ENCODE data around the gene DOP1B.
"Not testable (repeated sequence)": the region's sequence is repeated elsewhere in the genome, so short reads cannot be mapped to it uniquely, and the experiment has no call there.

Gene DOP1B

DNA sequence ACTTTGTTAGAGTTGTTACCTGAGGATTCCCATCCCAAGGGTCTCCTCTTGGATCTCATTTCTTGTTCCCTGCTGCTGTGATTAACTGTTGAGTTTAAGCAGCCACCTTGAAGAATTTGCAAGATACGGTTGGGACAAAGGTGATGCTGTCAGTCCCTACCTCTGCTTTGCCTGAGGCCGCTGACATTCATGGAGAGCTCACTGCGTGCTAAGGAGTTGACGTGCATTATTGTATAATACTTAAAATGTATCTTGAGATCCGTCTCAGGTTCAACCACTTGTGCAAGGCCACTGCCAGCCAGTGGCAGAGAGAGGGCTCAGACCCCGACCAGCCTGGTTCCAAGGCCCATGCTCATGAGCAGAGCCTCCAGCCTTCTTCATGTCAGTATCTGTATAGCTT, 14.2 kb downstream of the DOP1B start:
- no peak for DNase-seq

DNA sequence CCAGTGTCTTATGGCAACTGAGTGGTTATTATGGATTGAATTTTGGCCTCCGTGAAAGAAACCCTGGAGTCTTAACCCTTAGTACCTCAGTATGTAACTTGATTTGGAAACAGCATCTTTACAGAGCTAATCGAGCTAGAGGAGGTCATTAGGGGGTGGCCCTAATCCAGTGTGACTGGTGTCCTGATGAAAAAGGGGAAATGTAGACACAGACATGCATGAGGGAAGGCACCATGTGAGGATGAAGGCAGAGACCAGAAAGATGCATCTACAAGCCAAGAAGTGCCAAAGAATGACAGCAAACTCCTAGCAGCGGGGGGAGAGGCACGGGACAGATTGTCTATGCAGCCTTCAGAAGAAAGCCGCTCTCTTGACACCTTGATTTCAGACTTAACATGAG, 14.7 kb downstream of the DOP1B start:
- DNase-seq, result no peak

GRCh38 chr21:36171741-36172331, 15.2 kb downstream of the DOP1B start:
- DNase-seq, result no peak

GRCh38 chr21:36174780-36175179, 18.2 kb downstream of the DOP1B start:
- DNase-seq, result no peak

- DNase-seq, result no peak
Measured at GRCh38 chr21:36175771-36176565, 19.3 kb downstream of the DOP1B start.

DNA sequence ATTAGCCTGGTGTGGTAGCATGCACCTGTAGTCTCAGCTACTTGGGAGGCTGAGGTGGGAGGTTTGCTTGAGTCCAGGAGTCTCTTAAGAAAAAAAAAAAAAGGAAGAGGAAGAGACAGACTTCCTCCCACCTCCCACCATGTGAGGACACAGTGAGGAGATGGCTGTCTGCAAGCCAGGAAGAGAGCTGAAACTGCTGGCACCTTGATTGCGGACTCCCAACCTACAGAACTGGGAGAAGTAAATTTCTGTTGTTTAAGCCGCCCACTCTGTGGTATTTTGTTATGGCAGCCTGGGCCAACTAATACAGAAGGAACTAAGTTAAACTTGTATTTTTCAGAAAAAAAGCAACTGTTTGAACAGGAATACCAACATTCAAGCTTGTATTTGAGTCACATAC, 21.7 kb downstream of the DOP1B start:
- DNase-seq, result no peak

DNA sequence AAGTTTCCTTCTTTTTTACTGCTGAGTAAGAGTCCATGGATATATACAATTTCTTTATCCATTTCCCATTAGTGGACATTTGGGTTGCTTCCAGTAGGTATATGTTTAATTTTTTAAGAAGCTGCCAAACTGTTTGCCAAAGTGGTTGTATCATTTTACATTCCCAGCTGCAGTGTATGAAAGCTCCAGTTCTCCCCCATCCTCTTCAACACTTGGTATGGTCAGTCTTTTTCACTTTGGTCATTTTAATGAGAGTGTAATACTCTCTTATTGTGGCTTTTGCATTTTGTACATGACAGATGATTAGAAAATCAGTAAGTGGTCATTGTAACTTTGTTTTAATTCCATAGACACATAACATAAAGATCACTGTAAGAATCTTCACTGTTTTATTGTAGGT, 22.5 kb downstream of the DOP1B start:
- DNase-seq, result no peak

DNA sequence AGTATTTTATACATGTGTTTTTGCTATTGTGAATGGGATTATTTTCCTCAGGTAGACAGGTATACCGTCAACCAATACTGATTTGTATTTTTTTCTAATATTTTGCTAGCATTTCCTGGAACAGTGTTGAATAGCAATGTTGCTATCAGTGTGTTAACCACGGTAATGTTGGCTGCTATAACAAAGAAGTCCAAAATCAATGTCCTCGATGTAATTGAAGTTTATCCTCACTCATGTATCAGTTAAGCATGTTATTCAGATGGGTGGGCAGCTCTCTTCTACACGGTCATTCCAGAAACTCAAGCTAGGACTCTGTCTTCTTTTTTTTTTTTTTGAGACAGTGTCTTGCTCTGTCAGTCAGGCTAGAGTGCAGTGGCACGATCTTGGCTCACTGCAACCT, 24.3 kb downstream of the DOP1B start:
- no peak for DNase-seq

DNA sequence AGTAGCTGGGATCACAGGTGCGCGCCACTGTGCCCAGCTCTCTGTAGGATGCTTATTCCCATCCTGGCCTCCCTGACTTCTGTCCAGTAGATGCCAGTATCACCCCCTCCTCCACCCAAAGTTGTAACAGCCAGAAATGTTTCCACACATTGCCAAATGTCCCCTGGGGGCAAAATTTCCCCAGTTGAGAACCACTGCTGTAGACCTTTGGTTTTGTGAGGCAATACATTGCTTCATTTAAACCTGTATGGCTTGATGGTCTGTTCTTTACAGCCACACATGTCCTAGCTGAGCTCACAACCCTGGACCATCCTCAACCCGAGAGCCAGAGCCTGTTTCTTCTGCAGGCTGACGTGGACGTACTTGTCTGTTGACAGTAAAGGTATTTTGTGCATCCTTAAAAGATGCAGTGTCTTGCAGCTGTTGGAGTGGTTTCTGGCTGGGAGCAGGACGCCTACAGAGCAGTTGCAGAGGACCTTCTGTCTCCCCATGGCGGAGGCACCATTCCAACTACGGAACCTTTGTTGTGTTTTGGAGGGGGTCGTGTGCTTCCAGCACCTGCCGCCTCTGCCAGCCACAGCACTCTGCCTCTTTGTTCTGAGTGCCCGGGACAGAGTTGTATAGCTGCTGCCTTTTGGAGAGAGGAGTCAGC, 26.6 kb downstream of the DOP1B start:
- no peak for DNase-seq

GRCh38 chr21:36184545-36184944, 27.9 kb downstream of the DOP1B start:
- no peak for DNase-seq

- no peak for DNase-seq
Measured at GRCh38 chr21:36185523-36185922, 28.9 kb downstream of the DOP1B start.

DNA sequence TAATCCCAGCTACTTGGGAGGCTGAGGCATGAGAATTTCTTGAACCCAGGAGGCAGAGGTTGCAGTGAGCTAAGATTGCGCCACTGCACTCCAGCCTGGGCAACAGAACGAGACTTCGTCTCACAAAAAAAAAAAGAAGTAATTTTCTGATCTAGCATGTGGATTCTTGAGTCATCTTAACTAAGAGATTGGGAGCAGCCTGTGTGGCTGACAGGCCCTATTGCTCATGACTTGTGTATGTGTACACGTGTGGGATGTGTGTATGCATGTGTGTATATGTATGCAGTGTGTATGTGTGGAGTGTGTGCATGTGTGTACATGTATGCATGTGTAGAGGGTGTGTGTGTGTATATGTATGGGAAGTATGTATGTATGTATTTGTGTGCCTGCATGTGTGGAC, 29.5 kb downstream of the DOP1B start:
- no peak for DNase-seq

- DNase-seq, result no peak
Measured at GRCh38 chr21:36186506-36187399, 30.1 kb downstream of the DOP1B start.

DNA sequence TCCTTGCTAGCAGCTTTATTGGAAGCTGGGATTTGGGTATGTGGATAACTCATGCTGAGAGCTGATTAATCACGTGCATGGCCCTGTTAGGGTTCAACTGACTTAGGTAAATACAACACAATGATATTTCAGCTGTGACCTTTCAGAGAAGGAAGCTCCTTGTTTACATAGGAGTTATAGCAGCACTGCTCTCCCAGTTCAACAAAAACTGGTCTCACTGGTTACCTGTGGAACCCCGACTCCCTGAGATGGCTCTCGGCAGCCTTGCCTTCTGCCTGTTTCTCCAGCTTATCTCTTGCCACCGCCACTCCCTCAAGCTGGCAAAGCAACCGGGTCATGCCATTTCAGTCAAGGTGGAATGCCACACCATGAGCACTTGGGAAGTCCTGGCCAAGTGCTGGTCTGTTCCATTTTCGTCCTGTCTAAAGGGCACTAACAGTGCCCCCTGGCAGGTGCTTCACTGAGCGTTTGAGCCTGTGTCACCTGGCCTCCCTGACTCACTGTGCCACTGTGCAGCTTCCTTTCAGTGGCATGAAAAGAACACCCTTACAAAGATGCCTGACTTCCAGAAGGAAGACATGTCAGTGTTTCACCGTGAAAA, 31.6 kb downstream of the DOP1B start:
- DNase-seq, result peak in 15 of 56 donors; percentile 3 to 43 (median 27)

GRCh38 chr21:36188937-36189336, 32.3 kb downstream of the DOP1B start:
- no peak for DNase-seq

DNA sequence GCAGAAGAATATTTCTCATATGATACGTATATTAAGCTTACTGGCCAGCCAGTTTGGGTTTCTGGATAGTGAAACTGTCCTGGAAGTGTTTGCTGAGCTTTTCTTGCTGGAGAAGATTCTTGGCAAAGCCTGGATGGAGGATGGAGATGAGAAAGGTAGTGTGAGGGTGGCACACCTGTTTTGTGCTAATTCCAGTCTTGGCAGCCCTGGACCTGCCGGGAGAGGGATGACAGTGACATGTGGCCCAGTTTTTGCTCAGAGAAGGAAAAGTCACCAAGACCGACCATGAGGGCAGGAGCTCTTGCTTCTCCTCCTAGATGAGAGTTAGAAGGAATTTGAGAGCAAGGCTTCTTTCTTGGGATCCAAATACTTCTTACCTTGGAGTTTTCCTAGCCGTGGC, 34.1 kb downstream of the DOP1B start:
- DNase-seq, result no peak

DNA sequence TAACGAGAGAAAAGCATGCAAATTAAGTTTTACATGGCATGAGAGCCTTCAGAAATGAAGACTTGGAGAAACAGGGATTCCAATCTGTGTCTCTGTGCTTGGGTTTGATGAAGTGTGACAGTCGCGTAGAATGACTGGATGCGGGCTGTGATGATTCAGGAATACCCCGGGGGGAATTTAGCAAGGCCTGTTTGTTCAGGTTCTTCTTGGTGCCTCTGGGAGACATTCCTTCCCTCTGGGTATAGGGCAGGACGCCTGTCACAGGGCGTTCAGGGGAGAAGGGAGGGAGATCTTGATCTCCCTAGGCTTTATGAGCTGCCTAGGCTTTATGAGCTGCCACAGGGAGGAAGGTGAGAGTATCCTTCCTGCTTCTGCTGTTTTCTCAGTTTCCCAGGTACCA, 36.6 kb downstream of the DOP1B start:
- DNase-seq, result no peak

DNA sequence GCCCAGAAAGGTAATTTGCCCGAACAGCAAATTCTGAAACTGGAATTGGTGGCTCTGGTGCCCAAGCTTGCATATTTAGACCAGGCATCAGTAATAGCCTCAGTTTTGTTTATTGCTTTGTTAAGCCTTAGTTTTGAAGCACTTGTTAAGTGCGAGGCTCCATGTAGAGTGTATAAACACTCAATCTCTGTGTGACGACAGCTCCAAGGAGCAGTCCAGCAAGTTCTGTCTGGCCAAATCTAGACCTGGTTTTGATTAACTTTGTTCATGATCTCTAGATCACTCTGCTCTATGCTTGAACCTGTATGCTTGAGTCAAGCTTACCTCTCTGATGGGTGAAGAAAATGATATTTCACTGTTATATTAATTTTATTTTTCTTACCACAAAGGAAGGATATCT, 37.4 kb downstream of the DOP1B start:
- no peak for DNase-seq

DNA sequence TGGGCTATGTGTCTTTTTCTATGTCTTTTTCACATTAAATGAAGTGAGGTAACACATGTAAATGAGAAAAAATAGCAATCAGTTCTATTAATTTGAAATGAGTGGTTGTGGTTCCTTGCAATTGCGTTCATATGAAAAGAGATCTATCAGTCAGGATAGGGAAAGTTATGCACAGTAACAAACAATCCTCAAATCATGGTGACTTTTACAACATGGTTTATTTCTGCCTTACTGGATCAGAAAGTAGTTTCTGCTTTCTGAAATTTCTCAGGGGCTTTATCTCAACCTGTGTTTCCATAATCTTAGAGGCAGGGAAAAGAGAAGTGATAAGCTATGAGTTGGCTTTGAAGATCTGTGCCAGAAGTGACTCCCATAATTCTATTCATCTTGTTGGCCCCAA, 39.0 kb downstream of the DOP1B start:
- DNase-seq, result no peak

- DNase-seq, result no peak
Measured at GRCh38 chr21:36199021-36199420, 42.4 kb downstream of the DOP1B start.

DNA sequence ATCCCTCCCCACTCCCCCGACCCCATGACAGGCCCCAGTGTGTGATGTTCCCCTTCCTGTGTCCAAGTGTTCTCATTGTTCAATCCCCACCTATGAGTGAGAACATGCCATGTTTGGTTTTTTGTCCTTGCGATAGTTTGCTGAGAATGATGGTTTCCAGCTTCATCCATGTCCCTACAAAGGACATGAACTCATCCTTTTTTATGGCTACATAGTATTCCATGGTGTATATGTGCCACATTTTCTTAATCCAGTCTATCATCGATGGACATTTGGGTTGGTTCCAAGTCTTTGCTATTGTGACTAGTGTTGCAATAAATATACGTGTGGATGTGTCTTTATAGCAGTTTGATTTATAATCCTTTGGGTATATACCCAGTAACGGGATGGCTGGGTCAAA, 43.0 kb downstream of the DOP1B start:
- not testable (repeated sequence) for DNase-seq
